Panc1 (cell line): ENCODE measurements around the gene MRPL10.

Experiments used
- CTCF ChIP-seq: fragments of 450-650 bp; IDR thresholded peaks from 2 replicates; pipeline ENCODE4 v1.5.1; 2017; ENCODE audit warnings: mild to moderate bottlenecking
- POLR2AphosphoS5 ChIP-seq: IDR thresholded peaks from 2 replicates; pipeline ENCODE4 v1.6.1; 2012; ENCODE audit warnings: mild to moderate bottlenecking, low read depth, low read length, moderate library complexity
- TCF7L2 ChIP-seq: IDR thresholded peaks from 2 replicates; pipeline ENCODE4 v1.6.1; 2011; ENCODE audit warnings: mild to moderate bottlenecking, low read depth, low read length, inconsistent platforms
- TF ChIP-seq, protein P1 (sequence below), 2 experiments: IDR thresholded peaks; 2 replicates each; pipeline ENCODE4 v1.6.1; 2011 to 2012; ENCODE audit warnings: low read depth in 2 of 2, control low read depth in 1 of 2, low read length in 1 of 2, mild to moderate bottlenecking in 1 of 2, moderate library complexity in 1 of 2; ENCODE audit not compliant: insufficient read depth in 1 of 2

- TF ChIP-seq CTCF (no peak), POLR2AphosphoS5 (no peak), TCF7L2 (no peak)
- TF ChIP-seq, protein P1, sequence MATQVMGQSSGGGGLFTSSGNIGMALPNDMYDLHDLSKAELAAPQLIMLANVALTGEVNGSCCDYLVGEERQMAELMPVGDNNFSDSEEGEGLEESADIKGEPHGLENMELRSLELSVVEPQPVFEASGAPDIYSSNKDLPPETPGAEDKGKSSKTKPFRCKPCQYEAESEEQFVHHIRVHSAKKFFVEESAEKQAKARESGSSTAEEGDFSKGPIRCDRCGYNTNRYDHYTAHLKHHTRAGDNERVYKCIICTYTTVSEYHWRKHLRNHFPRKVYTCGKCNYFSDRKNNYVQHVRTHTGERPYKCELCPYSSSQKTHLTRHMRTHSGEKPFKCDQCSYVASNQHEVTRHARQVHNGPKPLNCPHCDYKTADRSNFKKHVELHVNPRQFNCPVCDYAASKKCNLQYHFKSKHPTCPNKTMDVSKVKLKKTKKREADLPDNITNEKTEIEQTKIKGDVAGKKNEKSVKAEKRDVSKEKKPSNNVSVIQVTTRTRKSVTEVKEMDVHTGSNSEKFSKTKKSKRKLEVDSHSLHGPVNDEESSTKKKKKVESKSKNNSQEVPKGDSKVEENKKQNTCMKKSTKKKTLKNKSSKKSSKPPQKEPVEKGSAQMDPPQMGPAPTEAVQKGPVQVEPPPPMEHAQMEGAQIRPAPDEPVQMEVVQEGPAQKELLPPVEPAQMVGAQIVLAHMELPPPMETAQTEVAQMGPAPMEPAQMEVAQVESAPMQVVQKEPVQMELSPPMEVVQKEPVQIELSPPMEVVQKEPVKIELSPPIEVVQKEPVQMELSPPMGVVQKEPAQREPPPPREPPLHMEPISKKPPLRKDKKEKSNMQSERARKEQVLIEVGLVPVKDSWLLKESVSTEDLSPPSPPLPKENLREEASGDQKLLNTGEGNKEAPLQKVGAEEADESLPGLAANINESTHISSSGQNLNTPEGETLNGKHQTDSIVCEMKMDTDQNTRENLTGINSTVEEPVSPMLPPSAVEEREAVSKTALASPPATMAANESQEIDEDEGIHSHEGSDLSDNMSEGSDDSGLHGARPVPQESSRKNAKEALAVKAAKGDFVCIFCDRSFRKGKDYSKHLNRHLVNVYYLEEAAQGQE (IDR thresholded peaks at IDR 0.05; ENCODE audit: insufficient read depth in 1 of 2, low read depth in 2 of 2, low read length in 1 of 2): no peak
Observed at GRCh38 chr17:47792979-47793378, 38.4 kb downstream of the MRPL10 start.
